GM19099 (cell line): ENCODE data around the gene LRRC28.

Experiments
- POLR2A ChIP-seq: IDR thresholded peaks from 3 replicates; pipeline ENCODE4 v1.6.1; 2011; ENCODE audit warnings: low read depth; ENCODE audit not compliant: insufficient read length; ENCODE audit errors: extremely low read depth

The LRRC28 gene

GRCh38 chr15:99273801-99274200 lies 22.5 kb downstream of the LRRC28 start:
- no peak for TF ChIP-seq POLR2A

DNA sequence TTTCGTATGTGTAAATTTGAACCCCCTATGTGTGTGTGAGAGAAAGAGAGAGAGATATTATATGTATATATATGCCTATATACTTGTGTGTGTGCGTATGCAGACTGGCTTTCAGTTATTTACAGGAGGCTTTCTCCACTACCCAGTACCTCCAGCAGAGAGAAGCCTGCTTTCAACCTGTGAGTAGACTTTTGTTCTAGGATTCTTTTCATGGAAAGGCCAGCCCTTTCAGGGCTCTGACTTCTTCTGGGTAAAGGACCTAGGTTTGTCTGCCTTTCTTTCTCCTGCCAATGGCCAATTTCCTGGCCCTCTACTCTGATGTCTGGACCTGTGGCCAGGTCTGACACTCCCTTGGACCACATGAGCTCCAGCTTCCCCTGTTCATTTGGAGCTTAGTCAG lies 23.8 kb downstream of the LRRC28 start:
- TF ChIP-seq POLR2A, result no peak

- no peak for TF ChIP-seq POLR2A
Observed at GRCh38 chr15:99275525-99276128, 24.3 kb downstream of the LRRC28 start.

DNA sequence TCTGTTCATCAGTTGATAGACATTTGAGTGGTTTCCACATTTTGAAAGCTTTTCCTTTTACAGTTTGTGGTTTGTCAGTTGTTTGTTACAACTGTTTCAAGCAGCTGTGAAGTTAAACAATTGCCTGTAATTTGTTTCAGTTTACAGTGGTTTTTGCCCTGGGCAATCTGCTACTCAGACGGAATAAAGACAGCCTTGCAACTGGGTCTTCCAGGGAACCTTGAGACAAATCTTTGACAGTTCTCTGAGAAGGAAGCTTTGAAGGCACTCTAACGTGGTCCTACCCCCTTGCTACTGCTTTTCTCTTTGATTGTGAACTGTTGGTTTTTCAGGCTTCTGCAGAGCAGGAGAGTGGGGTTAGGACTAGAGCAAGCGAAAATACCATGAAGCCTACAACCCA lies 28.0 kb downstream of the LRRC28 start:
- no peak for TF ChIP-seq POLR2A

- TF ChIP-seq POLR2A, result no peak
Observed at GRCh38 chr15:99279827-99280226, 28.5 kb downstream of the LRRC28 start.

DNA sequence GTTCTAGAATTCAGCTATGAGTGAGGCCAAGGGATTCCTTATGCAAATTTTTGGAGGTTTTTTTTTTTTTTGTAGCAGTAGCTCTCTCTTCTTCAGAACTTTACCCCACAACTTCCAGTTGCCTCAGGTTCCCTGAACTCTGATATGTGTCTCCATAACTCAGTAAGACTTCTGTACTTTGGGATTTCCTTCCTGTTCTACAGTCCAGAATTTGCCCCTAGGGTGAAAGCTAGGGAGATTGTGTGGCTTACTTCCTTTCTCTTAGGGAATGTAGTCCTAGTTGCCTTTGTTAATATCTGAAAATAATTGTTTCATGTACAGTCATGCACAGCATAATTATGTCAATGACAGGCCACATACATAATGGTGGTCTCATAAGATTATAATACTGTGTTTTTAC lies 30.8 kb downstream of the LRRC28 start:
- no peak for TF ChIP-seq POLR2A

DNA sequence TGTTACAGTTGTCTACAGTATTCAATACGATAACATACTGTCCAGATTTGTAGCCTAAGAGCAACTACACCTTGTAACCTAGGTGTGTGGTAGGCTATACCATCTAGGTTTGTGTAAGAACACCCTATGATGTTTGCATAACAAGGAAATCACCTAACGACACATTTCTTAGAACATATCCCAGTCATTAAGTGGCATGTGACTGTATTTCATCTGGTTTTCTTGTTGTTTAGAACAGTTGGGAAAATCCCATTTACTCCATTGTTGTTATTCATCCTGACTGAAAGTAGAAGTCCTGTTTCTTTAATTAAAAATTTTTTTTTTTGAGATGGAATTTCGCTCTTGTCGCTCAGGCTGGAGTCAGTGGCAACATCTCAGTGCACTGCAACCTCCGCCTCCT lies 31.3 kb downstream of the LRRC28 start:
- no peak for TF ChIP-seq POLR2A

DNA sequence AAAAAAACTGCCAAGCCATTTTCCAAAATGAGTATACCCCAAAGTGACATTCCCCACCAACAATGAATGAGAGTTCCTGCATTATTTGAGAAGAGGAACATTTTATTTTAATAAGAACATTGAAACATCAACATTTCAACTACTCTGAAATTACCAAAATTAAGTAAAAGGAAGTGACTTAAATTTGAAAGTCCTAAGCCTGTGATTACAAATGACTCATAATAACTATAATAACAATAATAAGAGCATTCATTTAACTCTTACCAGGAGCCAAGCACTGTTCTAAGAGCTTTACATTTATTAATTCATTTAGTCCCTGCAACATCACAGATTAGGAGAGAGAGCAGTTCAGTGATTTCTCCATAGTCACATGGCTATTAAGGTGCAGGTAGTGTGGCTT lies 32.4 kb downstream of the LRRC28 start:
- no peak for TF ChIP-seq POLR2A

GRCh38 chr15:99291643-99292042 lies 40.4 kb downstream of the LRRC28 start:
- TF ChIP-seq POLR2A, result no peak

DNA sequence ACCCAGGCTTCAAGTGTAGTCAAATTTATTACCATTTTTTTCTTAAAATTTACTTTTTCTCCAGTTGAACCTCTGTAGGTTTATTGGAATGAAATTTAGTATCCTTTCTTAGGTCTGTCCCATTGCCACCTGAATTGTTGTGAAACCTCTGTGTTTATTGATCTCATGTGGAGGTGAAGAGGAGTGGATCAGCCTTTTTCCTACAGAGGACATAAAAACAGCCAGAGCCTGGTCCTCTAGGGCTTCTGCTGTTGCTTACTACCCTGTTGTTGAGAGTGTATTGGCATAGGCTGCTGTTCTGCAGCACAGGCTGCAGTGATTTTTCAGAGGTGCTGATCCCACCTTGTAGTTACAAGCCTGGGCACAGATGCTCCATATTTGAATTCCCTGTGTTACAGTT lies 44.6 kb downstream of the LRRC28 start:
- TF ChIP-seq POLR2A, result no peak

DNA sequence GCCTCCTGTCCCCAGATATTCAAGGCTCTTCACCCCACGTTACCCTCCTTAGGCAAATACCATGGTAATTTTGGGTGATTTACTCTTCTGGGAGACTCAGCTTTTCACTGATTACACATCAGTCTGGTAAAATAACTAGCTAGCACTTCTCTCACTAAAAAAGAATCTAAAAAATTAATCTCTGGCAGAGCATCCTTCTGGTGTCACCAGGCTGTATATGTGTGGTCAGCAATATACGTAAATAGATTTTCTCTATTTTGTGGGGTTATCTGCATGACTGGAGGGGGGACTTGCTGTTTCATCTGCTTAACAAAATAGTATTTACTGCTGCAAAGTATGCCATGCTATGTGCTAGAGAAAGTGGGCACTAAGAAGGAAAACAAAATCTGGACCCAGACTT lies 45.1 kb downstream of the LRRC28 start:
- TF ChIP-seq POLR2A, result no peak

DNA sequence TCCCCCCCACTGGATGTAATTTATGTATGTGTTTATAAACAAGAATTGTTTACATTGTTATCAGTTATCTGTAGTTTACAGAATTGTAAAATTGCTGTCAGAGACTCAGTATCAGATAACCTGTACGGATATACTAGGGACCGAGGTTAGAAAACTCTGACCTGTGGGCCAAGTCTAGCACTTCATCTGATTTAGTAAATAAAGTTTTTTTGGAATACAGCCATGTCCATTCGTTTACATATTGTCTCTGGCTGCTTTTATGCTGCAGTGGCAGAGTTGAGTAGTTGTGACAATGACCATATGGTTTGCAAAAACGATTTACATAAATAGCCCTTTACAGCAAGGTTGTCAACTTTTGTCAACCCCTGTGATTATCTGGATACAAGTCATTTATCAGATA lies 52.6 kb downstream of the LRRC28 start:
- TF ChIP-seq POLR2A, result no peak

DNA sequence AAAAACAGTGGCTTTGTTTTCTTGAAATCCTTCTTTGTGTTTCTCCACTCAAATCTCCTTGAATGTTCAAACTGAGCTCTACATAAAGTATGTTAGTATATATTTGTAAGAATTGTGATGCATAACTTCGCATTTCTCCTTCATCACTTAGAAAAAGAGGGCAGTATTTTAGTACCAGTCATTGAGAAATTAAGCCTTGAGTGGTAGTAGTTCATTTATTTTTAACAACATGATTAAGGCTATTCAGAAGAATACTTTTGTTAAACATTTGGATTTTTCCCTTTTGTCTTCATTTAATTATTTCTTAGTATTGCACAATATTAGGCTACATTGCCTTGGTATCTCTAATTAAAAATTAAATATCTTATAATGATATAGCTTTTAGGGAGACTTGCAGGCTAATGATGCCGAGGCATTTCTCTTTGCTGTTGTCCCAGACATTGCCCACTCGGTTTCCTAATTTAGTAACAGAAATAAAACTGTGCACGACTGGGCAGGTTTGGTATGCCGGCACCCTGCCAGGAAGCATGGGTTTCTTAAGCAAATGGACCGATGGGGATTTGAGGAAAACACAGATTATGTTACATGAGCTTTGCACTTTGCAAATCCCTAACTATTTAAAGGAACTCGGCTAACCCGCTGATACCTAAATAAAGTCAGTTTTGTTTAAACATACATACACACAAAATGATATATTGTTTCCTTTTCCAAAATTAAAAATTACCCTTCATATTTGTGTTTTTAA lies 54.7 kb downstream of the LRRC28 start:
- TF ChIP-seq POLR2A, result no peak

GRCh38 chr15:99306694-99307338 lies 55.5 kb downstream of the LRRC28 start:
- no peak for TF ChIP-seq POLR2A

GRCh38 chr15:99307735-99308134 lies 56.5 kb downstream of the LRRC28 start:
- TF ChIP-seq POLR2A, result no peak

- TF ChIP-seq POLR2A, result no peak
Observed at GRCh38 chr15:99310745-99311144, 59.5 kb downstream of the LRRC28 start.
